Pulmonary artery endothelial cell (primary cell): ENCODE results near the gene BYSL. TPM values are rescaled to one million over a fixed set of nuclear protein-coding genes. Genes with fewer than 3 reads are reported as not detected.

Source experiments
- DNase-seq: peaks from one replicate; pipeline ENCODE4 v3.0.0-alpha.2; 2011; ENCODE audit warnings: low read depth, low spot score
- total RNA-seq: library from RNA; depleted of rRNA; stranded (reverse); fragments of >200 nt; gene quantifications from 2 replicates; pipeline ENCODE4 v1.2.3, GENCODE V29; 2014

BYSL gene
- total RNA-seq, 1 donor from 2014 or later = 30.6 TPM

- no peak for DNase-seq
Observed at GRCh38 chr6:41914869-41915530, 6.3 kb upstream of the BYSL start.

DNA sequence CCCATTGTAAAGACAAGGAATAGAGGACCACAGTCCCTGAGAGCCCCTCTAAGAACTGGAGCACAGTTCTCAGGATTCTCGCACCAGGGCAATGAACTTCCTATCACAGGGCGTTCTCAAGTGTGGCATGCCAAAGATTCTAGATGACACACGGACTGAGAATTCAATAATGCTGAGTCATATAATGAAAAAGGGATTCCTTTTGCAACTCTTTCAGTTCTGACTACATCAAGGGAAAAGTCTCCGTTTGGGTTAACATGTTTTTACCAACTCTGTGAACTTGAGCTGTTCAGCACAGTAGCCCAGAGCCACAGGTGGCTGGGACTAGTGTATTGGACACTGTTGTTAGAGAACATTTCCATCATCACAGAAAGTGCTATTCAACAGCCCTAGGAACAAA is 3.8 kb upstream of the BYSL start:
- DNase-seq = peak; percentile 73

DNA sequence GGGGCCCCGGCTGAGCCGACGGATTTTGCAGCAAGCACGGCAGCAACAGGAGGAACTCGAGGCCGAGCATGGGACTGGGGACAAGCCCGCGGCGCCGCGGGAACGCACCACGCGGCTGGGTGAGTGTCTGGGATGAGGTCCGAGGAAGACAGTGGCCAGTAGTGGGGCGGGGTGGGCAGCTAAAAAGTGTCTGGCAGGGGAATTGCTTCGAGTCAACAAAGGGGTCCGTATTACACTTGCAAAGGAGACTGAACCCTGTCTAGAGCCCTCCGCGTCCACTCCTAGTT is 356 bp downstream of the BYSL start:
- no peak for DNase-seq

- DNase-seq = no peak
Observed at GRCh38 chr6:41922154-41922553, 855 bp downstream of the BYSL start.

DNA sequence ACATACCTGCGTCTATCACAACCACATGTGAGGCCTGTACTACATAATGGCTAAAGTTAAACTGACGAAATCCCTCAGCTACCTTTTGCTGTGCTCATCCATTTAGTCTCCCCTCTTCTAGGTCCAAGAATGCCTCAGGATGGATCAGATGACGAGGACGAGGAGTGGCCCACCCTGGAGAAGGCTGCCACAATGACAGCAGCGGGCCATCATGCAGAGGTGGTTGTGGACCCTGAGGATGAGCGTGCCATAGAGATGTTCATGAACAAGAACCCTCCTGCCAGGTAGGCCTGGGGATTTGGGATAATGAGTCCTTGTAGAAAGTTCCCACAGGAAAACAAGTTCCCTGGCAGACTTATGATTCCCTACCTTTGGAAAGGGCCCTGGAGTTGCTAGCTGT is 6.0 kb downstream of the BYSL start:
- DNase-seq = no peak

DNA sequence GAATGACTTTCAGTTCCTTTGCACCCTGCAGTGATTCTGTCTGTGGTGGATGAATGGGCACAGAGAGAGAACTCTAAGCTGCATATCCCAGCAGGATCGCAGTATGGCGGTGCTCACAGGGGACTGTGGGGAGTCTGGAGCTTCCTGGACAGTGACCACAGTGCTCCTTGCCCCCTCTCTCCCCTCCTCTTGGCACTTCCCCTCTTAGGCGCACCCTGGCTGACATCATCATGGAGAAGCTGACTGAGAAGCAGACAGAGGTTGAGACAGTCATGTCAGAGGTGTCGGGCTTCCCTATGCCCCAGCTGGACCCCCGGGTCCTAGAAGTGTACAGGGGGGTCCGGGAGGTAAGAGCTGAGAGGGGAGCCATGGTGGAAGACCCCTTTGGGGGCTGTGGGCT is 8.6 kb downstream of the BYSL start:
- no peak for DNase-seq

GRCh38 chr6:41931792-41932191 is 10.5 kb downstream of the BYSL start:
- DNase-seq = no peak

- DNase-seq = no peak
Observed at GRCh38 chr6:41932378-41932777, 11.1 kb downstream of the BYSL start.

GRCh38 chr6:41934278-41935192 is 13.2 kb downstream of the BYSL start:
- no peak for DNase-seq

- no peak for DNase-seq
Observed at GRCh38 chr6:41935193-41935574, 13.9 kb downstream of the BYSL start.

- DNase-seq = no peak
Observed at GRCh38 chr6:41935685-41936072, 14.4 kb downstream of the BYSL start.

- DNase-seq = peak; percentile 48
Observed at GRCh38 chr6:41936073-41936837, 15.0 kb downstream of the BYSL start.

DNA sequence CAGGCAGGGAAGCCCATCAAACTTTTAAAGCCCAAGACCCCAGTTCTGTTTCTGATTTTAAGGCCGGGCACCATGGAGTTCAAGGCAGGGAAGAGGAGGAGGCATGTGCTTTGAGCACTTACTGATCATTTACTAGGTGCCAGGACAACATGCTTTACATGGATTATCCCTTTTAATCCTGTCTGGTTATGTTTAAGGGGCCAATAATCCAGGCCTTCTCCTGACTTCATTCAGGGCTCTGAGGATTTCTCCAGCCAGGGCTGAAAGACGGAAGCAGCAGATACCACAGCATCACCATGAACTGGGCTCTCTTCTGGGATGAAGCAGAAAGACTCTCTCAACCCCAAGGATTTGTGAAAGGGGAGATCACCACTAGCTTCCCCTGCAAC is 16.2 kb downstream of the BYSL start:
- DNase-seq = no peak

- DNase-seq = no peak
Observed at GRCh38 chr6:41937861-41938574, 16.7 kb downstream of the BYSL start.

- DNase-seq = no peak
Observed at GRCh38 chr6:41938590-41939175, 17.4 kb downstream of the BYSL start.

GRCh38 chr6:41939176-41939847 is 18.0 kb downstream of the BYSL start:
- DNase-seq = no peak

DNA sequence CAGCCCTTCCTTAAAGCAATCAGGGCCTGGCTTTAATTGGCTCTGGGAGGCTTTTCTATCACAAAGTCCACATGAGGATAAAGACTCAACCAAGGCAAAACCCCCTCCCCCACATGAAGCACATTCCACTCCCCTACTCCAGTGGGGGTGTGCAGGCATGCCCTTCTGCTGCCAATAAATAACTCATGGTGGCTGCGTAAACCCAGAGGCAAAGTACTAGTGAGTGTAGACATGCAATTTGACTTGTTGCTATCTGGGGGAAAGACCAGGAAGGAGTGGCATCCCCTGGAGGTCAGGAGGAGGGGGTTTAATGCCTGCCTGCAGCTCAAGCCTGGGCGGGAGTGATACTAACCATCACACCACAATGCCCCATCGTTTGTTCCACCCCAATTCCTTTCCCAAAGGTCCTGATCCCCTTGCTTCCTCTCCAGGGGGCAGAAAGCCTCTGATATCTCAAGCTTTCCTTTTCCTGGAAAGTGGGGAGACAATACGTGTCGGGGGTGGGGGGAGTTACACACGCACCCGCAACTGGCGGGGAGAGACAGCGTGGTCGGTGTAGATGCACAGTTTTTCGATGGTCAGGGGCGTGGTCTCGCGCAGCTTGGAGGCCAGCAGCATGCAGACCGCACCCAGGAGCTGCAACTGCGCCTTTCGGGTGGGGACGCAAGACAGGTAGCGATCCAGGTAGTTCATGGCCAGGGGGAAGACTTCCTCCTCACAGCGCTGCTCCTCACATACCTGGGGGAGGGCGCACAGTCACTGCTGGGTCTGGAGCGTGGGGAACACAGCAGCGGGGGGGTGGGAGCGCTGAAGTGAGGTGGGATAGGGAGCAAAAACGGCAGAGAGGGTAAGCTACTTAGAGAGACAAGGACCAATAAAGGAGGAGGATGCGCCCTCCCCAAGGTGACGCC is 18.8 kb downstream of the BYSL start:
- DNase-seq = no peak

DNA sequence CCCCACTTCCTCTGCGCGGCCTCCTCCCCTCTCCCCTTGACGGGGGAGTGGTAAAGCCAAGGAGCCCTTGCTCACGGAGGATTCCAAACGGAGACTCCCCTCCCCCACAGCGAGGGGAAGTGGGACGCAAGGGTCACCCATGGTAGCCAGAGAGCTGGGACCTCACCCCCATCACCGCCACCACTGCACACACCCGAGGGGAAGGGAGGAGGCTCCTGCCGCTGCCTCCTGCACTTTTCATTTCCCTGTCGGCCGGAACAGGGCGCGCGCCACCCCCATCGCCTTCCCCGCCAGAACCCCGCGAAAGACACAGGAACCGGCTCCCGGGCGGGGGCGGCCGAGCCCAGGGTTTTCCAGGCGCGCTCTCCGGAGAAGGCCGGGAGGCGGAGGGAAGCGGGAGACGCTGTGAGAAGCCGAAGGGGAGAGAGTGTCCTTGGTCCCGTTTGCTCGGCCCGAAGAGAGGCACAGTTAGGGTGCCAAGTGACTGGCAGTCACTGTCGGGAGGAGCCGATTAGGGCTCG is 19.5 kb downstream of the BYSL start:
- no peak for DNase-seq

DNA sequence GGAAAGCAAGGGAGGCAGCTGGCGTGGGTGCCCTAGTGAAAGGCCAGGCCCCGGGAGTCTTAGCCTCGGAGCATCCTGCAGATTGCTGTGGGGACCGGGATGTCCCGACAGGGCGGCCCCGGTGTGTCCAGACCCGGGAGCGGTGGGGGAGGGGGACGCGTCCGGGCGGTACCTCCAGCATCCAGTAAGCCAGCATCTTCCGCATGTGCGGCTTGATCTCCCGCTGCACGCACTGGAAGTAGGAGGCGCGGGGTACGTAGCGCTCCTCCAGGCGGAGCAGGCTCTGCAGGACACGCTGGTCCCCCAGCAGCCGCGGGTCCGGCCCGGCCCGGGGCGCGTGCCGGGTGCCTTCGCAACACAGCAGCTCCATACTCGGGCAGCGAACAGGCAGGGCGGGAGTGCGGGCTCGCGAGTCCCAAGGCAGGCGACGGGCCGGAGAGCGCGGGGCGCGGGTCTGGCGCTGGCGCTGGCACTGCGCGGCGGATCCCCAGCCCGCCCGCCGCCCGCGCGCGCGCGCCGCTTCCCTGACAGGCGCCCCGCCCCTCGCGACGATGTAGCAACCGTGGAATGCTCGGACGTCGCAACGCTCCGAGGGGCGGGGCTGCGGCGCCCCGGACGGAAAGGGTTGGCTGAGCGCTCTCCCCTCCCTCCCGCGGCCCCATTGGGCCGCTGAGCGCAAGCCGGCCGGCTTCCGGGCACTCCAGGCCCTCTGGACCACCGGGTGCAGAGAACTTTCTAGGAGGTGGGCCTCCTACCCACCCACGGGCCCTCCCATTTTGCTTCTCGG is 20.2 kb downstream of the BYSL start, which contains the start of gene CCND3:
Gene CCND3 (minus strand): TSS at position 529 of the 787 bp plus-strand sequence. CDS start 159 bp downstream, at position 370.
- peak; percentile 36 for DNase-seq
